HAP-1 (cell line): ENCODE results near the gene PDLIM3.

Source experiments
- DNase-seq, 2 experiments: peaks; one replicate each; pipeline ENCODE4 v3.0.0-alpha.2; 2016 to 2020; ENCODE audit warnings: low spot score in 2 of 2
- H3K27me3 ChIP-seq: fragments of 250-450 bp; sonication (Bioruptor Pico); 2 replicates; pipeline ENCODE4 v1.5.1; 2020; ENCODE audit warnings: low read depth, mild to moderate bottlenecking, moderate library complexity
- H3K36me3 ChIP-seq: fragments of 250-450 bp; sonication (Bioruptor Pico); replicated peaks from 2 replicates; pipeline ENCODE4 v1.5.1; 2020; ENCODE audit warnings: mild to moderate bottlenecking
- H3K4me1 ChIP-seq: fragments of 250-450 bp; sonication (Bioruptor Pico); 2 replicates; pipeline ENCODE4 v1.5.1; 2020; ENCODE audit warnings: mild to moderate bottlenecking
- H3K4me3 ChIP-seq: fragments of 250-450 bp; sonication (Bioruptor Pico); 2 replicates; pipeline ENCODE4 v1.5.1; 2020; ENCODE audit warnings: mild to moderate bottlenecking, moderate library complexity
- H3K9me3 ChIP-seq: fragments of 250-450 bp; sonication (Bioruptor Pico); 2 replicates; pipeline ENCODE4 v1.5.1; 2020; ENCODE audit warnings: mild to moderate bottlenecking, moderate library complexity
- in situ Hi-C: fragments of 300-500 bp; cut with MboI; formaldehyde crosslinking; loops from 3 replicates; pipeline ENCODE4 v1.14.3; 2020; ENCODE audit warnings: low sequenced_read_pairs, inconsistent platforms, mixed read lengths

Gene PDLIM3

GRCh38 chr4:185500576-185500975 is 34.7 kb downstream of the PDLIM3 start:
- Histone ChIP-seq H3K4me1 (no peaks in the 10 kb centered on the region), H3K27me3 (no peaks in the 10 kb centered on the region), H3K4me3 (no peak overlapping the region), H3K36me3 (no peaks in the 10 kb centered on the region), H3K9me3 (no peaks in the 10 kb centered on the region; the same call in 1 of the 2 replicates)
- no peak for DNase-seq
- in situ Hi-C loops = no loop called here

GRCh38 chr4:185500035-185500434 is 35.3 kb downstream of the PDLIM3 start:
- in situ Hi-C loops = no loop called here
- H3K4me1 ChIP-seq = no peaks in the 10 kb centered on the region
- no peak overlapping the region for H3K4me3 ChIP-seq
- H3K36me3 ChIP-seq = no peaks in the 10 kb centered on the region
- no peaks in the 10 kb centered on the region for H3K27me3 ChIP-seq
- no peak for DNase-seq
- no peaks in the 10 kb centered on the region; the same call in 1 of the 2 replicates for H3K9me3 ChIP-seq

- Histone ChIP-seq H3K27me3 (no peaks in the 10 kb centered on the region), H3K9me3 (no peaks in the 10 kb centered on the region), H3K36me3 (no peaks in the 10 kb centered on the region), H3K4me3 (no peak overlapping the region), H3K4me1 (no peaks in the 10 kb centered on the region)
- DNase-seq = no peak
- in situ Hi-C loops = no loop called here
Observed at GRCh38 chr4:185488650-185489049, 46.7 kb downstream of the PDLIM3 start.

GRCh38 chr4:185481401-185481800 is 53.9 kb downstream of the PDLIM3 start:
- Histone ChIP-seq H3K4me3 (no peak overlapping the region), H3K4me1 (no peaks in the 10 kb centered on the region), H3K27me3 (peaks cover 12% of the 10 kb centered on the region; the same call in 1 of the 2 replicates), H3K36me3 (no peaks in the 10 kb centered on the region), H3K9me3 (no peaks in the 10 kb centered on the region)
- no peak for DNase-seq
- in situ Hi-C loops = no loop called here

GRCh38 chr4:185480016-185480732 is 55.1 kb downstream of the PDLIM3 start:
- H3K9me3 ChIP-seq = no peaks in the 10 kb centered on the region
- no peak for DNase-seq
- no peak overlapping the region for H3K4me3 ChIP-seq
- peaks cover 12% of the 10 kb centered on the region; the same call in 1 of the 2 replicates for H3K27me3 ChIP-seq
- no peaks in the 10 kb centered on the region for H3K36me3 ChIP-seq
- no peaks in the 10 kb centered on the region for H3K4me1 ChIP-seq
- in situ Hi-C loops = no loop called here

GRCh38 chr4:185479507-185479971 is 55.8 kb downstream of the PDLIM3 start:
- H3K4me3 ChIP-seq = no peak overlapping the region
- in situ Hi-C loops = no loop called here

GRCh38 chr4:185473247-185473646 is 62.1 kb downstream of the PDLIM3 start:
- Histone ChIP-seq H3K4me1 (no peaks in the 10 kb centered on the region; the same call in 1 of the 2 replicates), H3K36me3 (no peaks in the 10 kb centered on the region), H3K27me3 (no peaks in the 10 kb centered on the region), H3K9me3 (no peaks in the 10 kb centered on the region), H3K4me3 (no peak overlapping the region)
- in situ Hi-C loops = no loop called here
- no peak for DNase-seq

More at GRCh38 chr4:185479507-185479971, 55.8 kb downstream of the PDLIM3 start:
- Histone ChIP-seq H3K4me1 (no peaks in the 10 kb centered on the region), H3K27me3 (peaks cover 12% of the 10 kb centered on the region; the same call in 1 of the 2 replicates), H3K9me3 (no peaks in the 10 kb centered on the region), H3K36me3 (no peaks in the 10 kb centered on the region)
- no peak for DNase-seq

GRCh38 chr4:185472103-185472542 is 63.2 kb downstream of the PDLIM3 start:
- DNase-seq = no peak
- in situ Hi-C loops = no loop called here
- Histone ChIP-seq H3K4me3 (peak overlapping the region; percentile 66), H3K27me3 (no peaks in the 10 kb centered on the region), H3K4me1 (no peaks in the 10 kb centered on the region; the same call in 1 of the 2 replicates), H3K9me3 (no peaks in the 10 kb centered on the region), H3K36me3 (no peaks in the 10 kb centered on the region)

GRCh38 chr4:185471235-185472102 is 63.8 kb downstream of the PDLIM3 start, which contains the start of gene CCDC110:
Gene CCDC110, minus strand, starts transcription at chr4:185471733. Its CDS starts 50 bp downstream, at chr4:185471683.
- H3K4me1 ChIP-seq = no peaks in the 10 kb centered on the region; the same call in 1 of the 2 replicates
- peak within 1 kb of the TSS; percentile 66 for H3K4me3 ChIP-seq
- in situ Hi-C loops = no loop called here

GRCh38 chr4:185470501-185471195 is 64.7 kb downstream of the PDLIM3 start:
- peak; percentile 3 to 15 for DNase-seq
- Histone ChIP-seq H3K9me3 (no peaks in the 10 kb centered on the region), H3K4me1 (no peaks in the 10 kb centered on the region; the same call in 1 of the 2 replicates), H3K27me3 (no peaks in the 10 kb centered on the region), H3K36me3 (no peaks in the 10 kb centered on the region), H3K4me3 (peak overlapping the region; percentile 60)
- in situ Hi-C loops = no loop called here

More at GRCh38 chr4:185471235-185472102, 63.8 kb downstream of the PDLIM3 start, which contains the start of gene CCDC110:
- H3K27me3 ChIP-seq = no peaks in the 10 kb centered on the region
- peak; percentile 84 to 95 for DNase-seq
- H3K9me3 ChIP-seq = no peaks in the 10 kb centered on the region
- no peaks in the 10 kb centered on the region for H3K36me3 ChIP-seq

GRCh38 chr4:185469580-185470154 is 65.6 kb downstream of the PDLIM3 start:
- Histone ChIP-seq H3K36me3 (no peaks in the 10 kb centered on the region), H3K4me3 (no peak overlapping the region), H3K9me3 (no peaks in the 10 kb centered on the region), H3K27me3 (no peaks in the 10 kb centered on the region), H3K4me1 (no peaks in the 10 kb centered on the region; the same call in none of the 2 replicates)
- DNase-seq = no peak
- in situ Hi-C loops = no loop called here

GRCh38 chr4:185468999-185469398 is 66.3 kb downstream of the PDLIM3 start:
- in situ Hi-C loops = no loop called here

GRCh38 chr4:185467991-185468390 is 67.3 kb downstream of the PDLIM3 start:
- Histone ChIP-seq H3K36me3 (no peaks in the 10 kb centered on the region), H3K9me3 (no peaks in the 10 kb centered on the region), H3K4me1 (no peaks in the 10 kb centered on the region; the same call in none of the 2 replicates), H3K4me3 (no peak overlapping the region), H3K27me3 (no peaks in the 10 kb centered on the region)
- in situ Hi-C loops = no loop called here
- DNase-seq = no peak

More at GRCh38 chr4:185468999-185469398, 66.3 kb downstream of the PDLIM3 start:
- no peak for DNase-seq
- Histone ChIP-seq H3K4me1 (no peaks in the 10 kb centered on the region; the same call in none of the 2 replicates), H3K27me3 (no peaks in the 10 kb centered on the region), H3K36me3 (no peaks in the 10 kb centered on the region), H3K9me3 (no peaks in the 10 kb centered on the region), H3K4me3 (no peak overlapping the region)
